NOMO-1 (cell line): ENCODE results near the gene GOLGA6L9.
"Not testable (repeated sequence)": the region's sequence is repeated elsewhere in the genome, so short reads cannot be mapped to it uniquely, and the experiment has no call there.

Source experiments
- DNase-seq, 2 experiments: peaks; one replicate each; lab custom pipeline; 2025; ENCODE audit not compliant: unreplicated experiment in 2 of 2; lab: John Stamatoyannopoulos, UW

Gene GOLGA6L9

GRCh38 chr15:82468205-82468604 is 38.6 kb downstream of the GOLGA6L9 start:
- not testable (repeated sequence) for DNase-seq

DNA sequence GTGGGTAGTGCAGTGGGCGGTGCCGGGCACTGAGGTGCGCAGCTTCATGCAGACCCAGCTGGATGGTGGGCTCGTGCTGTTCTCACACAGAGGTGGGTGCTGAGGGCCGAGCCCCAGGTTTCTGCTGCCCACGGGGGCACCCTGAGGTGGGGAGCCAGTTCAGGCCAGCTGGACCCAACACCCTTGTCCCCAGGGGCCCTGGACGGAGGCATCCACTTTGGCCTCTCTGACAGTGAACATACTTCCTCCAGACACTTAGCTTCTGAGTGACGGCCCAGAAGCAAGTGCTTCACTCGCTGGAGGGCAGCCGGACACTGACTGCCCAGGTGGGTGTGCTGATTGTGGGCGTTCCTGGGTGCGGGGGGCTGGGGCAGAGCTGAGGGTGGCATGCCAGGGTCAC is 39.8 kb downstream of the GOLGA6L9 start:
- DNase-seq = not testable (repeated sequence)

GRCh38 chr15:82472269-82472982 is 42.8 kb downstream of the GOLGA6L9 start:
- not testable (repeated sequence) for DNase-seq

- not testable (repeated sequence) for DNase-seq
Measured at GRCh38 chr15:82474596-82475325, 45.1 kb downstream of the GOLGA6L9 start.

GRCh38 chr15:82475345-82475967 is 45.8 kb downstream of the GOLGA6L9 start:
- not testable (repeated sequence) for DNase-seq

DNA sequence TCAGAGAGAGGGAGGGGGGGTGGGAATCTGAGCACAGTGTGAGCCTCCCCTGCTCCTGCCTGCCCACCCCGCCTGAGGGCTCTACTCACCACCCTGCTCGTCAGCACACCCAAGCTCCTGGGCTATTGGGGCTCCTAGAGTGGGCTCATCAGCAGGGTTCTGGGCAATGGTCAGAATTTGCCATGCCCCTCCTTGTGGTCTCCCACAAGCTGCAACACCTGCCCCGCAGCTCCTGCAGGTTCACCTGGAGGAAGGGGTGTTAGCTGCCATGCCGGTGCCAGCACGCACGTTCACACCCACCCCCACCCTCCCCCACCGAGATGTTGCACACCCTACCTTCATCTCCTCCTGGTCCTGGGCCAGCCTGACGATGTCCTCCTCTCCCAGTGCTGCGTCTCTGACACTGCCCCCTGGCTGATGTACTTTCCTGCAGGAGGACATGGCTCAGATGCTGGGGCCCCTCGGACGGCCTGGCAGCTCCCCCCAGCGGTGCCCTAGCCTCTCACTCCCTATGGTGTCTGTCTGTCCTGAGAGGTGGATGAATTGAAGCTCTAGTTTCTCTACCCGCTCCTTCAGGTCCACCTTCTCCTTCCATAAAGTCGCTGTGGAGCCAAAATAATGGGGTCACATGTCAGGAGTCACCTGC is 47.2 kb downstream of the GOLGA6L9 start:
- not testable (repeated sequence) for DNase-seq

GRCh38 chr15:82477343-82478057 is 47.9 kb downstream of the GOLGA6L9 start:
- DNase-seq = not testable (repeated sequence)
